SK-N-SH (cell line): ENCODE measurements around the gene CRABP1. TPM values are rescaled to one million over a fixed set of nuclear protein-coding genes. Genes with fewer than 3 reads are reported as not detected.

Experiments
- CTCF ChIA-PET: fragments of 300-600, 350-600 bp; formaldehyde crosslinking; extraction: SDS; loops from one replicate; lab custom pipeline; 2021; lab: Yijun Ruan, JAX
- POLR2A ChIA-PET: fragments of 350-600 bp; sonication (Branson Sonifier 250); formaldehyde crosslinking; extraction: SDS; loops from one replicate; lab custom pipeline; 2020; ENCODE audit warnings: antibody characterized with exemption, inconsistent platforms; lab: Yijun Ruan, JAX
- DNase-seq: peaks from one replicate; pipeline ENCODE4 v3.0.0; 2012
- H2AFZ ChIP-seq: fragments of 200-600 bp; sonication (generic); 2 replicates; pipeline ENCODE4 v1.8.1; 2016; ENCODE audit warnings: antibody characterized with exemption, mild to moderate bottlenecking, low read depth
- H3F3A ChIP-seq: fragments of 200-600 bp; sonication (generic); replicated peaks from 2 replicates; pipeline ENCODE3; 2016; ENCODE audit warnings: antibody characterized with exemption, mild to moderate bottlenecking; ENCODE audit not compliant: insufficient read depth
- H3K27ac ChIP-seq, 2 experiments: fragments of 200-500 bp in 1 of 2; fragments of 200-600 bp in 1 of 2; sonication (Bioruptor generic) in 1 of 2; sonication (generic), shearing (Covaris generic) in 1 of 2; 2 replicates each; pipeline versions ENCODE4 v1.5.1 to v1.6.1; 2014 to 2016; ENCODE audit warnings: low read depth in 2 of 2, inconsistent platforms in 1 of 2, low read length in 1 of 2, mild to moderate bottlenecking in 1 of 2, mixed read lengths in 1 of 2
- H3K27me3 ChIP-seq: fragments of 200-600 bp; sonication (generic), shearing (Covaris generic); 2 replicates; pipeline ENCODE4 v1.6.1; 2016; ENCODE audit warnings: mixed run types; ENCODE audit not compliant: insufficient read depth
- H3K36me3 ChIP-seq, 2 experiments: fragments of 200-500 bp in 1 of 2; fragments of 200-600 bp in 1 of 2; sonication (Bioruptor generic) in 1 of 2; sonication (generic) in 1 of 2; replicated peaks in 1 of 2; 2 replicates each; pipeline versions ENCODE3 to v1.5.1; 2014 to 2016; ENCODE audit warnings: low read length in 1 of 2, mild to moderate bottlenecking in 1 of 2; ENCODE audit not compliant: insufficient read depth in 2 of 2, control insufficient read depth in 1 of 2
- H3K4me1 ChIP-seq, 2 experiments: fragments of 200-500 bp in 1 of 2; fragments of 200-600 bp in 1 of 2; sonication (Bioruptor generic) in 1 of 2; sonication (generic), shearing (Covaris generic) in 1 of 2; 2 replicates each; pipeline versions ENCODE4 v1.5.1 to v1.6.1; 2014 to 2016; ENCODE audit warnings: low read depth in 1 of 2, low read length in 1 of 2, mixed run types in 1 of 2; ENCODE audit not compliant: insufficient read depth in 2 of 2, control insufficient read depth in 1 of 2
- H3K4me2 ChIP-seq: fragments of 200-600 bp; sonication (generic), shearing (Covaris generic); 2 replicates; pipeline ENCODE4 v1.6.1; 2017; ENCODE audit warnings: mixed run types
- H3K4me3 ChIP-seq, 2 experiments: fragments of 200-500 bp in 1 of 2; fragments of 200-600 bp in 1 of 2; sonication (Bioruptor generic) in 1 of 2; sonication (generic), shearing (Covaris generic) in 1 of 2; 2 replicates each; pipeline versions ENCODE4 v1.5.1 to v1.8.1; 2014 to 2016; ENCODE audit warnings: low read depth in 2 of 2, inconsistent platforms in 1 of 2, low read length in 1 of 2, mild to moderate bottlenecking in 1 of 2, mixed read lengths in 1 of 2, moderate library complexity in 1 of 2
- H3K79me2 ChIP-seq: fragments of 200-600 bp; sonication (generic); 2 replicates; pipeline ENCODE4 v1.8.1; 2017; ENCODE audit warnings: mild to moderate bottlenecking; ENCODE audit not compliant: insufficient read depth
- H3K9ac ChIP-seq: fragments of 200-600 bp; sonication (generic); 2 replicates; pipeline ENCODE4 v1.6.1; 2017; ENCODE audit warnings: mixed run types
- H3K9me2 ChIP-seq: fragments of 200-600 bp; sonication (generic); 2 replicates; pipeline ENCODE4 v1.6.1; 2017; ENCODE audit warnings: mixed run types
- H3K9me3 ChIP-seq: fragments of 200-600 bp; sonication (generic); 2 replicates; pipeline ENCODE4 v1.6.1; 2017; ENCODE audit warnings: mixed run types, mild to moderate bottlenecking, moderate library complexity
- H4K20me1 ChIP-seq: fragments of 200-600 bp; sonication (generic); 2 replicates; pipeline ENCODE4 v1.6.1; 2017; ENCODE audit warnings: mild to moderate bottlenecking, mixed run types; ENCODE audit not compliant: insufficient read depth
- EZH2phosphoT487 ChIP-seq: fragments of 200-600 bp; sonication (generic); IDR thresholded peaks from 2 replicates; pipeline ENCODE4 v1.6.1; 2017; ENCODE audit warnings: low read depth, mixed run types, mild to moderate bottlenecking, antibody characterized with exemption, moderate library complexity, borderline replicate concordance
- FOSL2 ChIP-seq: IDR thresholded peaks from 2 replicates; pipeline ENCODE4 v1.4.0; 2012; ENCODE audit warnings: low read depth, mild to moderate bottlenecking, moderate library complexity, borderline replicate concordance
- FOXJ3 ChIP-seq: sonication (generic); formaldehyde crosslinking; IDR thresholded peaks from 2 replicates; pipeline ENCODE4 v1.5.1; 2020; ENCODE audit warnings: mild to moderate bottlenecking, missing genetic modification reagents
- GABPA ChIP-seq: IDR thresholded peaks from 2 replicates; pipeline ENCODE4 v1.4.0; 2012; ENCODE audit warnings: low read depth, mild to moderate bottlenecking
- MEF2A ChIP-seq: IDR thresholded peaks from 2 replicates; pipeline ENCODE4 v1.4.0; 2012; ENCODE audit warnings: low read depth, borderline replicate concordance
- MXI1 ChIP-seq: IDR thresholded peaks from 2 replicates; pipeline ENCODE4 v1.6.1; 2012; ENCODE audit warnings: mild to moderate bottlenecking, low read depth, low read length, improper control_type of control experiment
- NFIC ChIP-seq: IDR thresholded peaks from 2 replicates; pipeline ENCODE4 v1.4.0; 2012; ENCODE audit warnings: borderline replicate concordance
- NRF1 ChIP-seq: IDR thresholded peaks from 2 replicates; pipeline ENCODE4 v1.6.1; 2012; ENCODE audit warnings: low read depth, mild to moderate bottlenecking, low read length
- POLR2AphosphoS5 ChIP-seq: IDR thresholded peaks from 2 replicates; pipeline ENCODE4 v1.6.1; 2012; ENCODE audit warnings: low read depth, low read length
- RAD21 ChIP-seq: IDR thresholded peaks from 2 replicates; pipeline ENCODE4 v1.6.1; 2012; ENCODE audit warnings: mild to moderate bottlenecking, low read length
- RCOR1 ChIP-seq: fragments of 150-350 bp; IDR thresholded peaks from 2 replicates; pipeline ENCODE4 v1.6.1; 2017; ENCODE audit warnings: antibody characterized with exemption, low read length
- REST ChIP-seq: IDR thresholded peaks from 2 replicates; pipeline ENCODE4 v1.6.1; 2012; ENCODE audit warnings: mild to moderate bottlenecking, low read depth, low read length, moderate library complexity
- SMC3 ChIP-seq: IDR thresholded peaks from 2 replicates; pipeline ENCODE4 v1.6.1; 2012; ENCODE audit warnings: low read depth, low read length, improper control_type of control experiment
- TCF12 ChIP-seq: IDR thresholded peaks from 2 replicates; pipeline ENCODE4 v1.4.0; 2012
- USF2 ChIP-seq: fragments of 150-350 bp; IDR thresholded peaks from 2 replicates; pipeline ENCODE4 v1.6.1; 2017; ENCODE audit warnings: antibody characterized with exemption, low read length, low read depth, borderline replicate concordance
- WGBS: methylation state at CpG from one replicate; pipeline ENCODE4 v1.1.6; 2017; ENCODE audit warnings: low lambda C conversion rate; 5-methylcytosine and 5-hydroxymethylcytosine counted together
- polyA plus RNA-seq, 3 experiments: library from polyadenylated mRNA; depleted of rRNA; stranded (reverse); fragments of >200 nt; gene quantifications; 2 replicates each; pipeline ENCODE4 v1.2.3, GENCODE V29; 2012
- TF ChIP-seq, protein P1 (sequence below): IDR thresholded peaks from 2 replicates; pipeline ENCODE4; 2012
- TF ChIP-seq, protein P2 (sequence below): fragments of 200-600 bp; sonication (generic); IDR thresholded peaks from 2 replicates; pipeline ENCODE4 v1.6.1; 2017; ENCODE audit warnings: antibody characterized with exemption, mild to moderate bottlenecking, moderate library complexity
- TF ChIP-seq, protein P3 (sequence below): fragments of 150-350 bp; IDR thresholded peaks from 2 replicates; pipeline ENCODE4 v1.6.1; 2016; ENCODE audit warnings: mild to moderate bottlenecking, low read depth, low read length

The CRABP1 gene
- polyA plus RNA-seq, 1 of the 3 experiments (the other 2 are of a cell fraction), result 1.0 TPM

DNA sequence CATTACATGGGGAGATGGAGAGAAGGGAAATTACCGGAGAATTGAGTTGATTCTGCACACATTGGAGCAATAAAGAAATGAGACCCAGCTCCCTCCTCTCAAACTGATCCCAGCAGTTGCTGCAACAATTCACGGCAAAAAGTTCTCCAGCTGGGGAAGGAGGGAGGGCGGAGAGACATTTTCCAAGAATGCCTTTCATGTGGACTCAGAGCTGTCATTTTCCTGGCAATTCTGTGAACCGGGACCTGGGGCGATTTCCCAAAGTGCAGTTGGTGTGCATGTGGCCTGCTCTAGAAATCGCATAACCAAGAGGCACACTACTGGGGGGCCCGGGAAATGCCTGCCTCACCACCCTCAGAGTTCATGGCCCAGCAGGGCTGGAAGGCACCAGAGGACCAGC lies 49.2 kb downstream of the CRABP1 start (continued):
- no peak for TF ChIP-seq NFIC

DNA sequence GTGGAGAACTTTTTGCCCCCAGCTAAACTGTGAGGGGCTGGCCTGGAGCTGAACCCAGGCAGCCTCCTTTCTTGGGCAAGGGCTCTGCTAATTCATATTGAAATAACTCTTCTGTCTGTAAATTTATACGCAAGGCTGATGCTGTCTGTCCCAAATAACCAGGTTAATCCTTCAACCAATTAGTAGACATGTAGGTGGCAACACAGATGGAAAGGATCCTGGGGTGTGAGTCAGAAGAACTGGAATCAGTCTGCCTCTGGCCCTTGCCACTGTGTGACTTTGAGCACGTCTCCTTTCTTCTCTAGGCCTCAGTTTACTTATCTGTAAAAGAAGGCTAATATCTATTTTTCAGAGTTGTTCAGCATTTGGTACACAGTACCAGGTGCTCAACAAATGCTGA lies 49.6 kb downstream of the CRABP1 start:
- H3K4me3 ChIP-seq, result no peak overlapping the region
- CTCF ChIA-PET, result interaction anchor here (0.7 kb wide), 1 partner anchor 77 kb away, joined by 3 read pairs; no protein-coding TSS in a partner anchor
- H3K79me2 ChIP-seq, result no peaks in the 10 kb centered on the region
- no peaks in the 10 kb centered on the region for H3K36me3 ChIP-seq
- TF ChIP-seq FOXJ3, result no peak
- TF ChIP-seq TCF12, result no peak
- no peak for TF ChIP-seq NRF1
- TF ChIP-seq FOSL2, result no peak
- TF ChIP-seq EZH2phosphoT487, result no peak
- TF ChIP-seq SMC3, result no peak
- TF ChIP-seq, protein P1, sequence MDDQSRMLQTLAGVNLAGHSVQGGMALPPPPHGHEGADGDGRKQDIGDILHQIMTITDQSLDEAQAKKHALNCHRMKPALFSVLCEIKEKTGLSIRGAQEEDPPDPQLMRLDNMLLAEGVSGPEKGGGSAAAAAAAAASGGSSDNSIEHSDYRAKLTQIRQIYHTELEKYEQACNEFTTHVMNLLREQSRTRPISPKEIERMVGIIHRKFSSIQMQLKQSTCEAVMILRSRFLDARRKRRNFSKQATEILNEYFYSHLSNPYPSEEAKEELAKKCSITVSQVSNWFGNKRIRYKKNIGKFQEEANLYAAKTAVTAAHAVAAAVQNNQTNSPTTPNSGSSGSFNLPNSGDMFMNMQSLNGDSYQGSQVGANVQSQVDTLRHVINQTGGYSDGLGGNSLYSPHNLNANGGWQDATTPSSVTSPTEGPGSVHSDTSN, result no peak
- TF ChIP-seq, protein P2, sequence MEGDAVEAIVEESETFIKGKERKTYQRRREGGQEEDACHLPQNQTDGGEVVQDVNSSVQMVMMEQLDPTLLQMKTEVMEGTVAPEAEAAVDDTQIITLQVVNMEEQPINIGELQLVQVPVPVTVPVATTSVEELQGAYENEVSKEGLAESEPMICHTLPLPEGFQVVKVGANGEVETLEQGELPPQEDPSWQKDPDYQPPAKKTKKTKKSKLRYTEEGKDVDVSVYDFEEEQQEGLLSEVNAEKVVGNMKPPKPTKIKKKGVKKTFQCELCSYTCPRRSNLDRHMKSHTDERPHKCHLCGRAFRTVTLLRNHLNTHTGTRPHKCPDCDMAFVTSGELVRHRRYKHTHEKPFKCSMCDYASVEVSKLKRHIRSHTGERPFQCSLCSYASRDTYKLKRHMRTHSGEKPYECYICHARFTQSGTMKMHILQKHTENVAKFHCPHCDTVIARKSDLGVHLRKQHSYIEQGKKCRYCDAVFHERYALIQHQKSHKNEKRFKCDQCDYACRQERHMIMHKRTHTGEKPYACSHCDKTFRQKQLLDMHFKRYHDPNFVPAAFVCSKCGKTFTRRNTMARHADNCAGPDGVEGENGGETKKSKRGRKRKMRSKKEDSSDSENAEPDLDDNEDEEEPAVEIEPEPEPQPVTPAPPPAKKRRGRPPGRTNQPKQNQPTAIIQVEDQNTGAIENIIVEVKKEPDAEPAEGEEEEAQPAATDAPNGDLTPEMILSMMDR, result no peak
- TF ChIP-seq, protein P3, sequence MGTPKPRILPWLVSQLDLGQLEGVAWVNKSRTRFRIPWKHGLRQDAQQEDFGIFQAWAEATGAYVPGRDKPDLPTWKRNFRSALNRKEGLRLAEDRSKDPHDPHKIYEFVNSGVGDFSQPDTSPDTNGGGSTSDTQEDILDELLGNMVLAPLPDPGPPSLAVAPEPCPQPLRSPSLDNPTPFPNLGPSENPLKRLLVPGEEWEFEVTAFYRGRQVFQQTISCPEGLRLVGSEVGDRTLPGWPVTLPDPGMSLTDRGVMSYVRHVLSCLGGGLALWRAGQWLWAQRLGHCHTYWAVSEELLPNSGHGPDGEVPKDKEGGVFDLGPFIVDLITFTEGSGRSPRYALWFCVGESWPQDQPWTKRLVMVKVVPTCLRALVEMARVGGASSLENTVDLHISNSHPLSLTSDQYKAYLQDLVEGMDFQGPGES, result no peak
- TF ChIP-seq MEF2A, result no peak
- H4K20me1 ChIP-seq, result no peaks in the 10 kb centered on the region
- no peak overlapping the region for H2AFZ ChIP-seq
- no peak overlapping the region for H3K9ac ChIP-seq
- peaks cover 10% of the 10 kb centered on the region for H3K27me3 ChIP-seq
- H3K4me2 ChIP-seq, result no peak overlapping the region
- POLR2A ChIA-PET, result no interaction called here
- WGBS, result 66% methylated on average over 2 of the region's 2 CpGs
- no peaks in the 10 kb centered on the region for H3F3A ChIP-seq
- H3K4me1 ChIP-seq, result peaks cover 0 to 28% of the 10 kb centered on the region in 2 experiments; a peak in 1 of 4 replicates
- DNase-seq, result no peak
- no peaks in the 10 kb centered on the region for H3K9me3 ChIP-seq
- H3K9me2 ChIP-seq, result no peaks in the 10 kb centered on the region
- H3K27ac ChIP-seq, result no peak overlapping the region

GRCh38 chr15:78390242-78390641 lies 50.1 kb downstream of the CRABP1 start:
- Histone ChIP-seq H3K27me3 (peaks cover 7% of the 10 kb centered on the region), H2AFZ (no peak overlapping the region), H3K4me2 (no peak overlapping the region), H3K4me1 (peaks cover 0 to 28% of the 10 kb centered on the region in 2 experiments; a peak in 1 of 4 replicates), H3F3A (no peaks in the 10 kb centered on the region), H3K4me3 (no peak overlapping the region), H3K9me2 (no peaks in the 10 kb centered on the region), H3K27ac (no peak overlapping the region), H4K20me1 (no peaks in the 10 kb centered on the region), H3K79me2 (no peaks in the 10 kb centered on the region), H3K9me3 (no peaks in the 10 kb centered on the region), H3K36me3 (no peaks in the 10 kb centered on the region), H3K9ac (no peak overlapping the region)
- 40% methylated on average over 1 of the region's 1 CpG for WGBS
- POLR2A ChIA-PET, result no interaction called here
- no peak for DNase-seq
- CTCF ChIA-PET, result no interaction called here
- TF ChIP-seq USF2, result no peak
- TF ChIP-seq RCOR1, result no peak
- no peak for TF ChIP-seq RAD21
- TF ChIP-seq GABPA, result no peak
- TF ChIP-seq POLR2AphosphoS5, result no peak
- no peak for TF ChIP-seq EZH2phosphoT487
- no peak for TF ChIP-seq TCF12
- no peak for TF ChIP-seq REST
- TF ChIP-seq MXI1, result no peak
